ENCODE measurements around the gene LRRC3.

Gene LRRC3

DNA sequence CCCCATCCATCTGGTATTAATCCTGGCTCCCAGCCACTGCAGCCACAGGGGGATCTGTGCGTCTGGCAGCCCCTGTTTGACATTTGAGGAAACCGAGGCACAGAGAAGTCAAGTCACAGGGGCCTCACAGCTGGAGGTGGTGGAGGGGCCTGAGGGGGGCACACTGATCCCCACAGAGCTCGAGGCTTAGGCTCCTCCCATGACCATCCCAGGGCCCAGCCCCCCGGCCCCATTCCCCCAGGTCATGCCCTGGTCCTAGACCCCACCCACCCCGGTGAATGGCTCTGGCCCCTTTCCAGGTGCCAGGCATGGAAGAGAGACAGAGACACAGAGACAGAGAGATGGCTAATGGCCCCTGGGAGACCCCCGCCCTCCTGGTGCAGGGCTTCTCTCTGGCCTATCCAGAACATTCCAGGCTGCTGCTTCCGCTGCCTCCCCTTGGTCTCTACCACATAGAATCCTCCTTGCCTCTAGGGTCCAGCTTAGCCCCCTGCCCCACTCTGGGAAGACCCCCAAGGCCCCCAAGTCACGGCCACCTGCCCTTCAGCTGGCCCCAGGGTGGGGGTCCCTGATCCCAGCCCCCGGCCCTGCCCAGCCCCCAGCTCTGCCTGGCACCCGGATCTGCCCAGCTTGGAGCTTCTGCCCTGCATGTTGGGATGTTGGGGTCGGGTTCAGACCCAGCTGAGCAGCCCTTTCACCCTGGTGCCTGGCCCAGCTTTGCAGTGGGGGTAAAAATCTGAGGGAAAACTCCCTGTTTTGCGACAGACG is 29.2 kb upstream of the LRRC3 start:
- TF ChIP-seq, protein P1, sequence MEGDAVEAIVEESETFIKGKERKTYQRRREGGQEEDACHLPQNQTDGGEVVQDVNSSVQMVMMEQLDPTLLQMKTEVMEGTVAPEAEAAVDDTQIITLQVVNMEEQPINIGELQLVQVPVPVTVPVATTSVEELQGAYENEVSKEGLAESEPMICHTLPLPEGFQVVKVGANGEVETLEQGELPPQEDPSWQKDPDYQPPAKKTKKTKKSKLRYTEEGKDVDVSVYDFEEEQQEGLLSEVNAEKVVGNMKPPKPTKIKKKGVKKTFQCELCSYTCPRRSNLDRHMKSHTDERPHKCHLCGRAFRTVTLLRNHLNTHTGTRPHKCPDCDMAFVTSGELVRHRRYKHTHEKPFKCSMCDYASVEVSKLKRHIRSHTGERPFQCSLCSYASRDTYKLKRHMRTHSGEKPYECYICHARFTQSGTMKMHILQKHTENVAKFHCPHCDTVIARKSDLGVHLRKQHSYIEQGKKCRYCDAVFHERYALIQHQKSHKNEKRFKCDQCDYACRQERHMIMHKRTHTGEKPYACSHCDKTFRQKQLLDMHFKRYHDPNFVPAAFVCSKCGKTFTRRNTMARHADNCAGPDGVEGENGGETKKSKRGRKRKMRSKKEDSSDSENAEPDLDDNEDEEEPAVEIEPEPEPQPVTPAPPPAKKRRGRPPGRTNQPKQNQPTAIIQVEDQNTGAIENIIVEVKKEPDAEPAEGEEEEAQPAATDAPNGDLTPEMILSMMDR (IDR thresholded peaks at IDR 0.05; ENCODE audit: low read depth, low read length) = no peak
- no peak overlapping the region for H3K4me3 ChIP-seq (ENCODE audit: low read depth, low read length)

GRCh38 chr21:44426663-44427191 is 28.6 kb upstream of the LRRC3 start:
- no peak overlapping the region for H3K4me3 ChIP-seq (ENCODE audit: low read depth, low read length)
- TF ChIP-seq, protein P1 (IDR thresholded peaks at IDR 0.05; ENCODE audit: low read depth, low read length) = no peak

DNA sequence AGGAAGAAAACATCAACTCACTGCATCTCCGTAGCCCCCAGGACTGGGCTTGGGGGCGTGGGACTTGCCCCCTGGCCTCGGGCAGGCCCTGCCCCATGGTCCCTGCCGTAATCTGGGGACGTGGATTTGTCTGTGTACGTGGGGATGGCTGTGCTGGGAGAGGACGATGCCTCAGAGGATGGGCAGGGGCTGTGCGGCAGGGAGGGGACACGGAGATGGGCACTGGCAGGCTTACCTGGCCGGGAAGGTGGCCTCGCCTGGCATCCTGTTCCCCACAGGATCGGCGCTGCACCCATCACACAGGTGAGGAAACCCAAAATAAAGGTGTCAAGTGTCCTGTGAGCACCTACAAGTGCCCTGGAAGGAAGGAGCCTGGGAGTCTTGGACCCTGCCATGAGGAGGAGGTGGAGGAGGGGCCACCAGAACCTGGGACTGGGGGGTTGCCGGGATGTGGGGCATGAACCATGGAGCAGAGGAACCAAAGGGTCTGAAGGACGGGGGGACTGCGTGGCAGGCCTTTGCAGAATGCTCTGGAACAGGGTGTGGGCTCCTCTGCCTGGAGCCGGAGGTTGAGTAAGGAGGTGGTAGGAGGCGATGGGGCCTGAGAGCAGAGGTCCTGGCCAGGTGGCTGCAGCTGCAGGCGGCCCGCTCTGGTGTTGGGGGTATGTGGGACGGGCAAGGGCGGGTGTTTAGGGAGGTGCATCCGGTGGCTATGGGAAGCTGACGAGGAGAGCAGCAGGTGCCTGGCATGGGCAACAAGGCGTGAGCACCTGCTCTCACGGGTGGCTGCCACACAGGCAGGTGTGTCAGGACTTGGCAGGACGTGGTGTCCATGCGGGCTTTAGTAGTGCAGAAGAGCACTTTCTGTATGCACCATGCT is 27.8 kb upstream of the LRRC3 start:
- TF ChIP-seq, protein P1 (IDR thresholded peaks at IDR 0.05; ENCODE audit: low read depth, low read length) = no peak
- H3K4me3 ChIP-seq (ENCODE audit: low read depth, low read length) = no peak overlapping the region

- TF ChIP-seq, protein P1 (IDR thresholded peaks at IDR 0.05; ENCODE audit: low read depth, low read length) = no peak
- no peak overlapping the region for H3K4me3 ChIP-seq (ENCODE audit: low read depth, low read length)
Observed at GRCh38 chr21:44428281-44428960, 26.9 kb upstream of the LRRC3 start.

- no peak overlapping the region for H3K4me3 ChIP-seq (ENCODE audit: low read depth, low read length)
- TF ChIP-seq, protein P1 (IDR thresholded peaks at IDR 0.05; ENCODE audit: low read depth, low read length) = no peak
Observed at GRCh38 chr21:44429894-44430293, 25.4 kb upstream of the LRRC3 start.

DNA sequence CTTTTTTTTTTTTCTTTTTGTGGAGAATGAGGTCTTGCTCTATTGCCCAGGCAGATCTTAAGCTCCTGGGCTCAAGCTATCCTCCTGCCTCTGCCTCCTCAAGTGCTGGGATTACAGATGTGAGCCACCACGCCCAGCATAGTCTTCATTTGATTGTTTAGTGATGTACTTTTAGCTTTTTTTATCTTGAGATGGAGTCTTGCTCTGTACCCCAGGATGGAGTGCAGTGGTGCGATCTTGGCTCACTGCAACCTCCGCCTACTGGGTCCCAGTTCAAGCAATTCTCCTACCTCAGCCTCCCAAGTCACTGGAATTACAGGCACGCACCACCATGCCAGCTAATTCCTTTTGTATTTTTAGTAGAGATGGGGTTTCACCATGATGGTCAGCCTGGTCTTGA is 24.0 kb upstream of the LRRC3 start:
- H3K4me3 ChIP-seq (ENCODE audit: low read depth, low read length) = no peak overlapping the region
- TF ChIP-seq, protein P1 (IDR thresholded peaks at IDR 0.05; ENCODE audit: low read depth, low read length) = no peak

Data from WI38 (cell line).